Breast epithelium (tissue), 4 donors: ENCODE results near the gene MGAT4A. TPM values are rescaled to one million over a fixed set of nuclear protein-coding genes. Genes with fewer than 3 reads are reported as not detected.

Experiments used
- DNase-seq, 2 donors: peaks; one replicate each; pipeline ENCODE4 v3.0.0-alpha.2; 2019; ENCODE audit warnings: low spot score in 2 of 2
- H3K27ac ChIP-seq, 2 donors: fragments of 200-600 bp; sonication (generic) in 1 of 2; one replicate each; pipeline ENCODE4 v1.5.1; 2016 to 2019; ENCODE audit warnings: mild to moderate bottlenecking in 1 of 2
- H3K27me3 ChIP-seq, 2 donors: fragments of 200-600 bp; sonication (generic) in 1 of 2; one replicate each; pipeline versions ENCODE4 v1.5.1 to v1.6.0; 2017 to 2019; ENCODE audit warnings: control low read depth in 1 of 2, mild to moderate bottlenecking in 1 of 2
- H3K36me3 ChIP-seq: fragments of 200-600 bp; one replicate; pipeline ENCODE4 v1.5.1; 2019
- H3K4me1 ChIP-seq, 2 donors: fragments of 200-600 bp; sonication (generic); one replicate each; pipeline ENCODE4 v1.5.1; 2016 to 2019; ENCODE audit warnings: control low read depth in 1 of 2
- H3K4me3 ChIP-seq, 3 donors: fragments of 200-600 bp; sonication (generic); 1 replicate in 2 of 3; 2 replicates in 1 of 3; pipeline ENCODE4 v1.5.1; 2016 to 2019; ENCODE audit warnings: mild to moderate bottlenecking in 3 of 3, moderate library complexity in 2 of 3
- H3K9me3 ChIP-seq, 2 donors: fragments of 200-600 bp; sonication (generic) in 1 of 2; one replicate each; pipeline ENCODE4 v1.5.1; 2016 to 2019; ENCODE audit warnings: control low read depth in 1 of 2
- POLR2A ChIP-seq: fragments of 450-650 bp; IDR thresholded peaks from one replicate; pipeline ENCODE4 v1.6.1; 2016; ENCODE audit warnings: antibody characterized with exemption, mild to moderate bottlenecking, moderate library complexity
- POLR2AphosphoS5 ChIP-seq, 3 donors: sonication (generic); formaldehyde crosslinking; IDR thresholded peaks; one replicate each; pipeline ENCODE4 v1.6.1; 2017; ENCODE audit warnings: antibody characterized with exemption in 3 of 3
- intact Hi-C: fragments of 100-400 bp; cut with DNase I; formaldehyde crosslinking; loops from one replicate; pipeline ENCODE4 v1.15.1; 2023; ENCODE audit warnings: low total_unique reads
- total RNA-seq, 3 donors: library from RNA; depleted of rRNA; stranded (reverse); fragments of >200 nt; gene quantifications; one replicate each; pipeline ENCODE4 v1.1.0, GENCODE V29; 2016
- TF ChIP-seq, protein P1 (sequence below), 3 donors: fragments of 450-650 bp; IDR thresholded peaks; one replicate each; pipeline ENCODE4 v1.5.1; 2016 to 2017; ENCODE audit warnings: antibody characterized with exemption in 3 of 3, mild to moderate bottlenecking in 3 of 3, moderate library complexity in 3 of 3

Gene MGAT4A
- total RNA-seq, 3 donors from 2014 or later, result 28.6 to 41.1 (median 34.4) TPM

DNA sequence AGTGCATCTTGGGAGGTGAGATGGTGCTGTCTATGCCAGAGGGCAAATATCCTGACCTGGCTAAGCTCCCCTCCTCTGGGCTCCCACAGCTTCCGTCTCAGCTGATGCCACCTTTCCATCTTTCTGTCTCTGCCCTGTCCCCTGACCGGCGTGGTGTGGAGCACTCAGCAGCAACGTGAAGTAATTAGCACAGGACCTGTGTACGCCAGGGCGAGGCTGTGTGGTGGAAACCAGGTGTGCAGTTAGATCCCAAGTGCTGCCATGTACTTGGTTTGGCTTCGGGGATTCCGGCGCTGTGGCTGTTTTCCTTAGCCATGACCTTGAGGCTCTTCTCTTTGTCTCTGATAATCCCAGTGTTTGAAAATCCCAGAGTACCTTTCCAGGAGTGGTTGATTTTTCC lies 159.1 kb downstream of the MGAT4A start:
- H3K36me3 ChIP-seq, result no peaks in the 10 kb centered on the region
- DNase-seq, result no peak
- no peaks in the 10 kb centered on the region for H3K9me3 ChIP-seq
- H3K27ac ChIP-seq, result no peak overlapping the region
- TF ChIP-seq POLR2AphosphoS5 (IDR thresholded peaks at IDR 0.05) (no peak), POLR2A (no peak)
- TF ChIP-seq, protein P1, sequence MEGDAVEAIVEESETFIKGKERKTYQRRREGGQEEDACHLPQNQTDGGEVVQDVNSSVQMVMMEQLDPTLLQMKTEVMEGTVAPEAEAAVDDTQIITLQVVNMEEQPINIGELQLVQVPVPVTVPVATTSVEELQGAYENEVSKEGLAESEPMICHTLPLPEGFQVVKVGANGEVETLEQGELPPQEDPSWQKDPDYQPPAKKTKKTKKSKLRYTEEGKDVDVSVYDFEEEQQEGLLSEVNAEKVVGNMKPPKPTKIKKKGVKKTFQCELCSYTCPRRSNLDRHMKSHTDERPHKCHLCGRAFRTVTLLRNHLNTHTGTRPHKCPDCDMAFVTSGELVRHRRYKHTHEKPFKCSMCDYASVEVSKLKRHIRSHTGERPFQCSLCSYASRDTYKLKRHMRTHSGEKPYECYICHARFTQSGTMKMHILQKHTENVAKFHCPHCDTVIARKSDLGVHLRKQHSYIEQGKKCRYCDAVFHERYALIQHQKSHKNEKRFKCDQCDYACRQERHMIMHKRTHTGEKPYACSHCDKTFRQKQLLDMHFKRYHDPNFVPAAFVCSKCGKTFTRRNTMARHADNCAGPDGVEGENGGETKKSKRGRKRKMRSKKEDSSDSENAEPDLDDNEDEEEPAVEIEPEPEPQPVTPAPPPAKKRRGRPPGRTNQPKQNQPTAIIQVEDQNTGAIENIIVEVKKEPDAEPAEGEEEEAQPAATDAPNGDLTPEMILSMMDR (IDR thresholded peaks at IDR 0.05), result no peak
- H3K4me1 ChIP-seq, result no peaks in the 10 kb centered on the region
- intact Hi-C loops, result no loop called here
- no peaks in the 10 kb centered on the region for H3K27me3 ChIP-seq
- H3K4me3 ChIP-seq, result no peak overlapping the region

- Histone ChIP-seq H3K27ac (no peak overlapping the region), H3K36me3 (no peaks in the 10 kb centered on the region), H3K4me3 (no peak overlapping the region), H3K27me3 (no peaks in the 10 kb centered on the region), H3K4me1 (no peaks in the 10 kb centered on the region), H3K9me3 (no peaks in the 10 kb centered on the region)
- intact Hi-C loops, result no loop called here
- TF ChIP-seq POLR2A (no peak), POLR2AphosphoS5 (IDR thresholded peaks at IDR 0.05) (no peak)
- TF ChIP-seq, protein P1 (IDR thresholded peaks at IDR 0.05), result no peak
- no peak for DNase-seq
Measured at GRCh38 chr2:98571121-98571701, 159.7 kb downstream of the MGAT4A start.

GRCh38 chr2:98570356-98570755 lies 160.6 kb downstream of the MGAT4A start:
- H3K27ac ChIP-seq, result no peak overlapping the region
- H3K4me1 ChIP-seq, result no peaks in the 10 kb centered on the region
- no peak for TF ChIP-seq POLR2A
- no peaks in the 10 kb centered on the region for H3K27me3 ChIP-seq
- peaks cover 3% of the 10 kb centered on the region for H3K36me3 ChIP-seq
- no peak for DNase-seq
- H3K4me3 ChIP-seq, result no peak overlapping the region
- intact Hi-C loops, result no loop called here
- H3K9me3 ChIP-seq, result no peaks in the 10 kb centered on the region

GRCh38 chr2:98569915-98570314 lies 161.0 kb downstream of the MGAT4A start:
- Histone ChIP-seq H3K4me1 (no peaks in the 10 kb centered on the region), H3K27ac (no peak overlapping the region), H3K36me3 (peaks cover 6% of the 10 kb centered on the region), H3K4me3 (no peak overlapping the region), H3K9me3 (no peaks in the 10 kb centered on the region), H3K27me3 (no peaks in the 10 kb centered on the region)
- DNase-seq, result no peak
- no peak for TF ChIP-seq POLR2AphosphoS5 (IDR thresholded peaks at IDR 0.05)
- no peak for TF ChIP-seq POLR2A
- TF ChIP-seq, protein P1 (IDR thresholded peaks at IDR 0.05), result no peak
- intact Hi-C loops, result no loop called here

DNA sequence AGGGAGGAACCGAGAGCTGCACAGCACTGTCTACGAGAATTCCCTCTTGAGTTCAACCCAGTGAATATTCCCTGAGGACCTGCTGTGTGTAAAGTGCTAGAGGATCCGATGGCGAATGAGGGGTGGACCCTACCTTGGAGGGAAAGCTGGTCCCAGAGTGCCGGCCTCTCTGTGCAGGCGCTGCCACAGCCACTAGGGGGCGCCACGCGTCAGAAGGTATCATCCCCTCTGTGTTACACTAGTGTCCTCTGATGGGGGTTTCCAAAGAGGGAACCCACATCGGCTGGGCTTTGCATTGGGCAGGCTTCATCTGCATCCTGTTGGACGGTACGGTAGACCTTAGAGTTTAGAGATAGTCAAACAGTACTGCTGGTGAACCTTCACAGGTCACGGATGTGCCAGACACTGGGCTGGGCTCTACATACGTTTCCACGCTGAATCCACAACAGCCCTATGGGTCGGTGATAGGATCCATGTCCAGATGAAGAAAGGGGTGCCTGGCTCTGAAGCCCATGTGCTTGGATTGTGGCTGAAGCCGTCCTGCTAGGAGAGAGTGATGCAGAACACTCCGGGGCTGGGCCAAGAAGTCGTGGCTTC lies 161.6 kb downstream of the MGAT4A start:
- Histone ChIP-seq H3K36me3 (peaks cover 9% of the 10 kb centered on the region), H3K4me3 (no peak overlapping the region), H3K27ac (no peak overlapping the region), H3K9me3 (no peaks in the 10 kb centered on the region), H3K27me3 (no peaks in the 10 kb centered on the region), H3K4me1 (no peaks in the 10 kb centered on the region)
- DNase-seq, result no peak
- intact Hi-C loops, result no loop called here
- TF ChIP-seq POLR2A, result no peak
- TF ChIP-seq, protein P1 (IDR thresholded peaks at IDR 0.05), result peak; percentile 35 to 50 (median 45)
- TF ChIP-seq POLR2AphosphoS5 (IDR thresholded peaks at IDR 0.05), result no peak

Other genes with a start within 250 kb of the MGAT4A start
- 10 to 100 TPM; 35.4 to 50.8 (median 45.6) TPM for gene COA5, start 122.6 kb downstream of the MGAT4A start, total RNA-seq
- gene UNC50, start 122.5 kb downstream of the MGAT4A start, total RNA-seq, result 10 to 100 TPM; 51.8 to 75.2 (median 67.4) TPM
- gene CRACDL, start 205.1 kb upstream of the MGAT4A start, total RNA-seq, result 10 to 100 TPM in 2 of 3 donors, under 1 TPM in 1; 0.96 to 12.1 (median 10.8) TPM